ENCODE data around the gene C11orf21.
"Not testable (repeated sequence)": the region's sequence is repeated elsewhere in the genome, so short reads cannot be mapped to it uniquely, and the experiment has no call there.

C11orf21 gene

DNA sequence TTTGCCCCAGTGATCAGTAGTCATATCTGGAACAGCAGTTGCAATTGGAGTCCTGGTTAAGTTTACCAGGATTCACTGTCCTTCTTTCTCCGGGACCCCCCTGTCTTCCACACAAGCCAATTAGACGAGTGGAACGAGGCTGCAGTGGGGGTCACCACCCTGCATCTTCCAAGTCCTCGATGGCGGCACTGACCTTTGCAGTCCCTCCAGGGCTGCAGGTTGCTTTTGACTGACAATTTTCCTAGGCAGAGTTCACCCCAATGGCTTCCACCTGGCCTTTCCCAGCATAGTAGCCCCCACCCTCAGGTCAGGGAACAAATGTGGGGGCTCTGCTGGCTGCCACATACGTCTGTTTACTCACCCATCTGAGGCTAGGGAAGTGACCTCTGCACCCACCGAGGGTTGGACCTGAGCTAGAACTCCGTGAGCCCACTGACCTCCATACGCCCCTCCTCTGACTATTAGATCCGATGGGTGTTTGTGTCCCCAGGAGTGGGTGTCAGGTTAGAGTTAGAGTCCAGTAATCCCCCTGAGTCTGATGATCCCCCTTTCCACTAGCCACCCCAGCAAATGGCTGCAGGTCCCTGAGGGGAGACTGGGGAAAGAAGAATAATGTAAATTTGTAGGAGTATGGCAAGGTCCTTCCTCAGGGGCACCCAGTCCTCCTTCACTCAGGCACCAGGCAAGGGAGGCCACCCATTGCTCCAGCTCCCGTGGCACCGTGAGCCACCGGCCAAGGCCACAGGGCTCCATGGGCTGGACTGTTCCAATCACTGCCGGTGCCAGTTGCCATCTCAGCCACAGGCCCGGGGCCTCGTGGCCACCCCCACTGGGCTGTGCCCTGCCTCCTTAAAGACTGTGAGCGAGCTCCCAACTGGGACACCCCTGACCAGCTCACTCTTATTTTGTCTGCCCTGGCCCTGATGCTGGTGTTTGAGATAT, 5.5 kb downstream of the C11orf21 start:
- DNase-seq, result no peak

DNA sequence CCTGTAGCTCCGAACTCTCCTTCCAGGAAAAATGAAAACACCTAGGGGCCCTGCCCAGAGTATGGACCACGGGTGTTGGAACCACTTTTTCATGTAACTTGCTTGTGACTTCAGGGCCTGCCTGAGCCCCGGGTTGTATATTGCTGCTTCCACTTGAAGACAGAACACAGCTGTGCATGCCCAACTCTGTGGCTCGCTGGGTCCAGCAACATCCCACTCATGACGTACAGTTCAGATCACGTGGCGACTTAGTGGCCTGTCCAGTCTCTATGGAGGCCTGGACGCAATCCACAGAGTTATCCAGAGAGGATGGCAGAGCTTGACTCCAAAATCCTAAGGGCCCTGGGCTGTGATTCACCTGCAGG, 6.8 kb downstream of the C11orf21 start:
- DNase-seq, result no peak

GRCh38 chr11:2293984-2294925, 7.5 kb downstream of the C11orf21 start:
- DNase-seq, result no peak

DNA sequence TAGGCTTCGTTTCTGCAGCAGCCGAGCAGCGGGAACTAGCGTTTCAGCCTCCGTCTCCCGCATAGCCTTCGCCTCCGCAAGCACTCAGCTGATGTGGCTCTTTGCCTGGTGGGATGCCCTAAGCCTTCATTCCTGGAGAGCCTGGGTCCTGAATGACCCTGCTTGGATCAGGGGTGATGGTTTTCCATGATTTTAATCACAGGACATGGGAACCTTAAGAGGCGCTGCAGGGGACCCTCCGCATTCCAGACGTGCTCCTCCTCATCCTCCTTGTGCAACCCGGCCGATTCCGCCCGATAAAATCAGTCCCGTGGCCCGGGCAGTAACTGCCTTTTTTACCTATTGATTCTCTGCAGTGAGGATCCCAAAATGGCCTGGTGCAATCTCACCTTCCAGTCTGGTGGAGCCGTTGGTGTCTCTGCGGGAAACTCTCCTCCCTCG, 8.2 kb downstream of the C11orf21 start:
- DNase-seq, result no peak

GRCh38 chr11:2290351-2290841, 11.3 kb downstream of the C11orf21 start:
- no peak for DNase-seq

DNA sequence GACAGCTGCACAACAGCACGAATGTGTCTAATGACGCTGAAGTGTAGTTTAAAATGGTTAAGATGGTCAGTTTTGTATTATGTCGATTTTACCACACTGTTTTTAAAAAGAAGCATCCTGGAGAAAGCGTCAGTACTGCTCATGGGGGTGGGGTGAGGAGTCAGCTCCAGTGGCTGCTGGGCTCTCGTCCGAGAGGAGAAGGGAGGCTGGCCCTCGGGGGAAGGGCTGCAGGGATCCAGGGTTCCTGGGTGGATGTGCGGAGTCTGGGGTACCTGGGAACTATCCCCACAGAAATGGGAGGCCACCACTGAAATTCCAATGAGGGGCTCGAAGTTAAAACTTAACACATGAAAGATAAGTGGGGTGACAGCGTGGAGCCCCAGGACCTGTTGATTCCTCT, 11.9 kb downstream of the C11orf21 start:
- no peak for DNase-seq

GRCh38 chr11:2289350-2289749, 12.4 kb downstream of the C11orf21 start:
- no peak for DNase-seq

- DNase-seq, result no peak
These were observed 14.6 kb downstream of the C11orf21 start for GRCh38 chr11:2287091-2287490.

DNA sequence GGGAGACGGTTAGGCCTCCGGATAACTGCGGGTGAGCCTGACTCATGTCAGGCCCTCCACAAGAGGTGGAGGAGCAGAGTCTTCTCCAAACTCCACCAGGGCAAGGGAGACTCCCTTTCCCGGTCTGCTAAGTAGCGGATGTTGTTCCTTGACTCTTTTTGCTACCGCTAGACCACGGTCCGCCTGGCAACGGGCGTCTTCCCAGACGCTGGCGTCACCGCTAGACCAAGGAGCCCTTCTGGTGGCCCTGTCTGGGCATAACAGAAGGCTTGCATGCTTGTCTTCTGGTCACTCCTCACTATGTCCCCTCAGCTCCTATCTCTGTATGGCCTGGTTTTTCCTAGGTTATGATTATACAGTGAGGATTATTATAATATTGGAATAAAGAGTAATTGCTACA, 15.4 kb downstream of the C11orf21 start:
- not testable (repeated sequence) for DNase-seq

DNA sequence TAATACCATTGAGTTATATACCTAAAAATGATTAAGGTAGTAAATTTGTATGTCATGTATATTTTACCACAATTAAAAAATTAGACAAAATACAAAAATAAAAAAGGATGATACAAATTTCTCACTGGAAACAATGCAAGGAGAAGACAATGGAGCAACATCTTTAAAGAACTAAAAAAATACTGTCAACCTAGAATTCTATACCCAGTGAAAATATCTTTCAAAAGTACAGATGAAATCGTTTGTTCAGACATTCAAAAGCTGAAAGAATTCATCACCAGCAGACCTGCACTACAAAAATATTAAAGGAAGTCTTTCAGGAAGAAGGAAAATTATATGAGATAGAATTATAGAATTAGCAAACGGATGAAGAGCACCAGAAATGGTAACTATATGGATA, 21.5 kb downstream of the C11orf21 start:
- DNase-seq, result no peak

GRCh38 chr11:2277933-2278523, 23.7 kb downstream of the C11orf21 start:
- no peak for DNase-seq

GRCh38 chr11:2277008-2277346, 24.7 kb downstream of the C11orf21 start:
- DNase-seq, result no peak

- DNase-seq, result no peak
These were observed 25.3 kb downstream of the C11orf21 start for GRCh38 chr11:2276280-2277007.

DNA sequence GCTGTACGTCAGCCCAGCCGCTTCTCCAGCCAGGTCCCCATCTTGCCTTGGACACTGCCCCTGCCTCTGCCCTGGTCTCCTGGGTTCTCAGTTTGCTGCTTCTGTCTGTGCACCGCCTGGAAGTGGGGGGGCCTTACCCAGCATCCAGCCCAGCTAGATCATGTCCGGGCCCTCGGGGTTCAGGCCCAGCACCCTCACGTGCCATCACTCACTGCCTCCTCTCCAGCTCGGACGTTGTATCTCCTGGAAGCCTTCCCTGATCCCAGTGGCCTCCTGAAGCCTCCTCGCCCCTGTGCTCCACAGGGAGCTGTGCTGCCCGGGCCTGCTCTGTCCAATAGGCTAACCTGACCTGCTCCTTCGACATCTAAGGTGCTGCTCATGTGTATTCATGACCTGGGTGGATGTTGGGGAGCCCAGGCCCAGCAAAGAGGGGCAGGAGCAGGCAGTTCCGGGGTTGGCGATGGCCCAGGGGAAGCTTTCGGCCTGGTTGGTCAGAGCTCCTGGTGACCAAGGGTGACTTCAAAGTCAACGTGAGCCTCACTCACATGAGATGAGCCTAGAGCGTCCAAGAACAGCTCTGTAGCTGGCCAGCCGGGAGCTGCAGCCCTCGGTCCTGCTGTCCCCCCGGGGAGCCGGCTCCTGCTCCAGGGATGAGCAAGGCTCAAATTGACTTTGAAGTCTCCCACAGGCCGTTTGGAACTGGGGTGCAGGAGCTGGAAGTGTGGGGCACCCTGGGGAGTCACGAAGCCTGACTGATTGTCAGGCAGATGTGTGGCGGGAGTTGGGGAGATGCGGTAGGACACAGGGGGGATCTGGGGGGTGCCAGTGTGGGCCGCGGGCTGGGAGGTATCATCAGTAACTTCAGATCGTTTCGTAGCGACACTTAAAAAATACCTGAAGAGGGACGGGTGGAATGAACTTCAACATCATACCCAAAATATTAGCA, 26.1 kb downstream of the C11orf21 start:
- DNase-seq, result no peak

DNA sequence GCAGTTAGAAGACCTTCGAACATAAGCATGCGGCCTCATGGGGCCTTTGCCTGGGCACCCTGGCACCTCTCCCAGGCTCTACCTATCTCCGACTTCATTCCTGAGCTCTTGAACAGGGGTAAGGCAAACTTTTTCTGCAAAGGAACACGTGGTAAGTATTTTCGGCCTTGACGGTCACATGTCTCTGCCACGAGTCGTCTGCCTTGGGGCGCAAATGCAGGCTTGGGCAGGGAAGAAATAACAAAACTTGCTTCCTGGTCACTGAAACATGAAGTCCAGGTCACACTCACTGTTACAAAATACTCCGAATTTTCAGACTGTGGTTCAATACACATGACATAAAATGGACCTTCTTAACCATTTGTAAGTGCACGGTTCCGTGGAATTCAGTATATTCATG, 27.9 kb downstream of the C11orf21 start:
- DNase-seq, result no peak

- DNase-seq, result no peak
These were observed 28.4 kb downstream of the C11orf21 start for GRCh38 chr11:2273311-2273710.

DNA sequence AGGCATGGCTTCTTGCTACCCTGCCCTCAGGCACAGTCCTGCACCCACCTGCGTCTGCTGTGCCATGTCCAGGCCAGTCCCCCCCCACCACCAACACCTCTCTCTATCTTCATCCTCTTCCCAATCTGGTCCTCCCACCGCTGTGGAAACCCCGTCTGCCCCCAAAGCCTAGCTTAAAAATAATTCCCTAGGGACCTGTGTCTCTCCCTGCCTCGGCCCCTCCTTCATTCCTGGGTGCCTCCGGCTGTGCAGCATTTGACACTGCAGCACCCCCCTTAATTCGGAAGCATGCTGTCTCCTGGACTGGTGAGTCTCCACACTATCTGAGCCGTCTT, 28.8 kb downstream of the C11orf21 start:
- no peak for DNase-seq

DNA sequence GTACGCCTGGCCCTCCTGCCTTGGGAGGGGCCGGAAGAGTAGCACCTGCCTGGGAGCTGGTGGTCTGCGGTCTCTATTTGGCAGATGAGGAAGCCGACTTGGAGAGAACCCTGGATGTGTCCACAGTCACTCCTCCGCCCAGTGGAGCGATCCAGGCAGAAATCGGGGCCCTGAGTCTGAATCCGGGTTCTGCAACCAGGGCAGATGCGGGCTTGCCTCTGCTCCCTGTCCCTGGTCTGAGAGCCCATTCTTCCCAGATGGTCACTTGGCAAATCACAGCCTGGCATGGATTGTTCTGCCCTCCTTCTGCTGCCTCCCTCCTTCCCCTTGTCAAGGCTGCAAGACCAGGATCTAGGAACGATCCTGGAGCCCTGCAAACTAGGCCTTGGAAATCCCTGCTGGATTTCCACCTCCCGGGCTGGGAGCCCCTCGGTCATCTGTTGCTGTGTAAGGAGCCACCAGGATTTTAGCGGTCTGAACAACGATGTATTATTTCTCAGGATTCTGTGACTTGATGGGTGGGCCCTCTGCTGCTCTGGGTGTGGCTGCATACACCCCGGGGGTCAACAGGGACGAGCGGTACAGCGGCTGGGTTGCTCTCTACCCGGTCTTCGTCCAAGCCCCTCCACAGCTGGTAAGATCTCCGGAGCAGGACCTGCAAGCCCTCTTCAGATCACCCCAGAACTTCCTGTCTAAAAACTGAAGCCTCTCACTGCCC, 29.3 kb downstream of the C11orf21 start:
- no peak for DNase-seq

GRCh38 chr11:2271327-2272227, 30.1 kb downstream of the C11orf21 start:
- DNase-seq, result no peak

DNA sequence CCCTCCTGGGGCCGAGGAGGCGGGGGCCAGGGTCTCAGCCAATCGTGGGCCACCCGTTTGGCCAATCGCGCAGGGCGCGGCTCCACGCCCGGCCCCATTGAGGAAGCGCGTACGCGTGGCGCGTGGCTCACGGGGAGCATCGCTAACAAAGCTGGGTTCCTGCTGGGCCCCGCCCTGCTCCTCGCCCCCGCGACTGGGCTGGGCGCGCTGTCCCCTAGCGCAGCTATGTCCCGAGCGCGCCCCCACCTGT, 30.7 kb downstream of the C11orf21 start:
- DNase-seq, result no peak

All from fibroblast of skin of right biceps (primary cell).